ENCODE results near the gene CLEC4G.

CLEC4G gene

DNA sequence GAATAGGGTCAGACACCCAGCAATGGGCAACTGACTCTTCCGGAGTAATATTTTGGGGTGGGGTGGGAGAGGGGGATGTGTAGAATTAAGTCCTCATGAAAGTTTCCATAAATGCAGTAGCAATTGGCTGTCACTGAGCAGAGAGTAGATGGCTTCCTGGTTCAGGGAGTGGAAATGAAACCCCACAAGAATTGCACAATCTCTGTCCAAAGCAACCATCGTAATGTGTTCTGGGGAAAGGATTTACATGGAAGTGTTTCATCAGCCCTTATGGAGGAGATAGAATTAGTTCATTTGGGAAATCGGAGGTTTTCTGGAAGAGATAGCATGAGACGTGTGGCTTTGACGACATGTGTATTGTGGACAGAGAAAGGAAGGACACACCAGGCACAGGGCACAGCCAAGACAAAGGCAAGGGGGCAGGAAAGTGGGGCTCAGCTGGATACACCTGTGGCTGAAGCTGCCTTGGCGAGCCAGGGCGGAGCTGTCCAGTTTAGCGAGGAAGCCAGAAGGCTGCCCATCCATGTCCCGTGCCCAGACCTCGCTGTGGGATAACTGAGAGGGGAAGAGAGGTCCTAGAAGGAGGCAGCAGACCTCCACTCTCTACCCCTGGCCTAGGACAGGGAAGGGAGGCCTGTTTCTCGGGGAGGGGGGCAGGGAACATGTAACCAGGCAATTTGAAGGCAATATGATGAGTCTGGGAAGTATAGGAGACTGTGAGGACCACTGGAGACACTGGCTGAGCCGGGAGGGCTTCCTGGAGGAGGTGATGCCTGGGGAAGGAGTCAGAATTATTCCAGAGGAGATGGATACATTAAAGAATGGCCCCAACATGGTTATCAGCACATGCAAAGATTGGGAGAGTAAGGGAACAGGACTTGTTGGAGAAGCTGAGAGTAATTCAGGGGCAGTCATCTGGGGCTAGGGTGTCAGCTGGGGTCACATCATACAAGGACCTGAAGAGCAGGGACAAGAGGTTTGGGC lies 2.6 kb upstream of the CLEC4G start:
- no peak for ATAC-seq
- TF ChIP-seq, protein P1, sequence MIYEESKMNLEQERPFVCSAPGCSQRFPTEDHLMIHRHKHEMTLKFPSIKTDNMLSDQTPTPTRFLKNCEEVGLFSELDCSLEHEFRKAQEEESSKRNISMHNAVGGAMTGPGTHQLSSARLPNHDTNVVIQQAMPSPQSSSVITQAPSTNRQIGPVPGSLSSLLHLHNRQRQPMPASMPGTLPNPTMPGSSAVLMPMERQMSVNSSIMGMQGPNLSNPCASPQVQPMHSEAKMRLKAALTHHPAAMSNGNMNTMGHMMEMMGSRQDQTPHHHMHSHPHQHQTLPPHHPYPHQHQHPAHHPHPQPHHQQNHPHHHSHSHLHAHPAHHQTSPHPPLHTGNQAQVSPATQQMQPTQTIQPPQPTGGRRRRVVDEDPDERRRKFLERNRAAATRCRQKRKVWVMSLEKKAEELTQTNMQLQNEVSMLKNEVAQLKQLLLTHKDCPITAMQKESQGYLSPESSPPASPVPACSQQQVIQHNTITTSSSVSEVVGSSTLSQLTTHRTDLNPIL (CRISPR knock-in tag; IDR thresholded peaks at IDR 0.05; ENCODE audit: low read depth), result no peak
- no peak for TF ChIP-seq RARB (CRISPR knock-in tag; IDR thresholded peaks at IDR 0.05)
- TF ChIP-seq OSR1 (CRISPR knock-in tag; IDR thresholded peaks at IDR 0.05), result no peak
- no peak for TF ChIP-seq ESRRG (CRISPR knock-in tag; IDR thresholded peaks at IDR 0.05)
- TF ChIP-seq, protein P2, sequence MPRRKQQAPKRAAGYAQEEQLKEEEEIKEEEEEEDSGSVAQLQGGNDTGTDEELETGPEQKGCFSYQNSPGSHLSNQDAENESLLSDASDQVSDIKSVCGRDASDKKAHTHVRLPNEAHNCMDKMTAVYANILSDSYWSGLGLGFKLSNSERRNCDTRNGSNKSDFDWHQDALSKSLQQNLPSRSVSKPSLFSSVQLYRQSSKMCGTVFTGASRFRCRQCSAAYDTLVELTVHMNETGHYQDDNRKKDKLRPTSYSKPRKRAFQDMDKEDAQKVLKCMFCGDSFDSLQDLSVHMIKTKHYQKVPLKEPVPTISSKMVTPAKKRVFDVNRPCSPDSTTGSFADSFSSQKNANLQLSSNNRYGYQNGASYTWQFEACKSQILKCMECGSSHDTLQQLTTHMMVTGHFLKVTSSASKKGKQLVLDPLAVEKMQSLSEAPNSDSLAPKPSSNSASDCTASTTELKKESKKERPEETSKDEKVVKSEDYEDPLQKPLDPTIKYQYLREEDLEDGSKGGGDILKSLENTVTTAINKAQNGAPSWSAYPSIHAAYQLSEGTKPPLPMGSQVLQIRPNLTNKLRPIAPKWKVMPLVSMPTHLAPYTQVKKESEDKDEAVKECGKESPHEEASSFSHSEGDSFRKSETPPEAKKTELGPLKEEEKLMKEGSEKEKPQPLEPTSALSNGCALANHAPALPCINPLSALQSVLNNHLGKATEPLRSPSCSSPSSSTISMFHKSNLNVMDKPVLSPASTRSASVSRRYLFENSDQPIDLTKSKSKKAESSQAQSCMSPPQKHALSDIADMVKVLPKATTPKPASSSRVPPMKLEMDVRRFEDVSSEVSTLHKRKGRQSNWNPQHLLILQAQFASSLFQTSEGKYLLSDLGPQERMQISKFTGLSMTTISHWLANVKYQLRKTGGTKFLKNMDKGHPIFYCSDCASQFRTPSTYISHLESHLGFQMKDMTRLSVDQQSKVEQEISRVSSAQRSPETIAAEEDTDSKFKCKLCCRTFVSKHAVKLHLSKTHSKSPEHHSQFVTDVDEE (CRISPR knock-in tag; IDR thresholded peaks at IDR 0.05), result no peak
- no peak for TF ChIP-seq ARNTL (CRISPR knock-in tag; IDR thresholded peaks at IDR 0.05; ENCODE audit: borderline replicate concordance, low read depth)
- no peak for TF ChIP-seq ZNF565 (CRISPR knock-in tag; conservative IDR thresholded peaks at IDR 0.05; ENCODE audit: low read depth)
- TF ChIP-seq, protein P3, sequence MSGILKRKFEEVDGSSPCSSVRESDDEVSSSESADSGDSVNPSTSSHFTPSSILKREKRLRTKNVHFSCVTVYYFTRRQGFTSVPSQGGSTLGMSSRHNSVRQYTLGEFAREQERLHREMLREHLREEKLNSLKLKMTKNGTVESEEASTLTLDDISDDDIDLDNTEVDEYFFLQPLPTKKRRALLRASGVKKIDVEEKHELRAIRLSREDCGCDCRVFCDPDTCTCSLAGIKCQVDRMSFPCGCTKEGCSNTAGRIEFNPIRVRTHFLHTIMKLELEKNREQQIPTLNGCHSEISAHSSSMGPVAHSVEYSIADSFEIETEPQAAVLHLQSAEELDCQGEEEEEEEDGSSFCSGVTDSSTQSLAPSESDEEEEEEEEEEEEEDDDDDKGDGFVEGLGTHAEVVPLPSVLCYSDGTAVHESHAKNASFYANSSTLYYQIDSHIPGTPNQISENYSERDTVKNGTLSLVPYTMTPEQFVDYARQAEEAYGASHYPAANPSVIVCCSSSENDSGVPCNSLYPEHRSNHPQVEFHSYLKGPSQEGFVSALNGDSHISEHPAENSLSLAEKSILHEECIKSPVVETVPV (CRISPR knock-in tag; IDR thresholded peaks at IDR 0.05), result no peak
- TF ChIP-seq ZNF8 (CRISPR knock-in tag; IDR thresholded peaks at IDR 0.05), result no peak

DNA sequence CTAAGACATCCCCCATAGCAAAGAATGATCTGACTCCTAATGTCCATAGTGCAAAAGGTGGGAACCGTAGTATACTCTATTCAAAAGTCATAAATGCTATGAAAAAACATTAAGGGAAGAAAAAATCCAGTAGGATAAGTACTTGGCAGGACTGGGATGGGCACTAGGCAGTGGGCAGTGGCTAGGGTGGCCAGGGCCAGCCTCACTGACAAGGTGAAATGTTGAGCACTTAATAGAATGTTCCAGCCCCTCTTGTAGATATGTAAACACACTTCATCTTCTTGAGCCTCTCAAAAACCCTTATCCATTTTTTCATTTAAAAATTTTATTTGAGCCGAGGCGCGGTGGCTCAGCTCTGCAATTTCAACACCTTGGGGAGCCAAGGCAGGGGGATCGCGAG lies 1.5 kb upstream of the CLEC4G start:
- no peak for TF ChIP-seq POU6F1 (CRISPR knock-in tag; IDR thresholded peaks at IDR 0.05; ENCODE audit: borderline replicate concordance, low read depth)
- TF ChIP-seq CSDC2 (CRISPR knock-in tag; IDR thresholded peaks at IDR 0.05), result no peak
- no peak for TF ChIP-seq ZNF8 (CRISPR knock-in tag; IDR thresholded peaks at IDR 0.05)
- no peak for TF ChIP-seq ISL1 (CRISPR knock-in tag; IDR thresholded peaks at IDR 0.05)
- no peak for ATAC-seq

DNA sequence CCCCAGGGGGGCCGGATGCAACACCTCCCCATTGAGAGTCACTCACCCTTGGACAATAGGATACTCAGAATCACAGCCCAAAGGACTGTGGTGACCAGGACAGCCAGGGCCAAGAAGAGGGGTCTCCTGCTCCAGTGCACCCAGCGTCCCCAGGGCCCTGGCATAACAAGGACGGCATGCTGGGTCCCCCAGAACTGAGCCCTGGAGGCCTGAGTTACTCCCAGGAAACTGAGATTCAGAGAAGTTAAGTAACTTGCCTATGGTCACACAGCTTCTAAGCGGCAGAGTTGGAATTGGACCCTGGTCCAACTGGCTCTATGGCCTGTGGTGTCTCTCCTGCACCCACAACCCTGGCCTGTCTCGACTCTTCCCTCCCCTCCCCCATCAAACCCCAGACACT lies 295 bp downstream of the CLEC4G start:
- TF ChIP-seq OSR1 (CRISPR knock-in tag; IDR thresholded peaks at IDR 0.05) (no peak), POU6F1 (CRISPR knock-in tag; IDR thresholded peaks at IDR 0.05; ENCODE audit: borderline replicate concordance, low read depth) (no peak), ESRRG (CRISPR knock-in tag; IDR thresholded peaks at IDR 0.05) (no peak), ZC3H10 (CRISPR knock-in tag; IDR thresholded peaks at IDR 0.05) (no peak), ZNF70 (CRISPR knock-in tag; IDR thresholded peaks at IDR 0.05) (no peak), PPARA (CRISPR knock-in tag; IDR thresholded peaks at IDR 0.05; ENCODE audit: borderline replicate concordance) (no peak), ARNTL (CRISPR knock-in tag; IDR thresholded peaks at IDR 0.05; ENCODE audit: borderline replicate concordance, low read depth) (no peak), ISL1 (CRISPR knock-in tag; IDR thresholded peaks at IDR 0.05) (no peak), ZFP30 (CRISPR knock-in tag; IDR thresholded peaks at IDR 0.05) (no peak), SNAI2 (CRISPR knock-in tag; IDR thresholded peaks at IDR 0.05) (no peak), CSDC2 (CRISPR knock-in tag; IDR thresholded peaks at IDR 0.05) (no peak), ZFP3 (CRISPR knock-in tag; IDR thresholded peaks at IDR 0.05) (no peak), TOX (CRISPR knock-in tag; IDR thresholded peaks at IDR 0.05; ENCODE audit: borderline replicate concordance) (no peak), RARB (CRISPR knock-in tag; IDR thresholded peaks at IDR 0.05) (no peak)
- TF ChIP-seq, protein P3 (CRISPR knock-in tag; IDR thresholded peaks at IDR 0.05), result no peak
- TF ChIP-seq, protein P2 (CRISPR knock-in tag; IDR thresholded peaks at IDR 0.05), result no peak
- TF ChIP-seq, protein P4, sequence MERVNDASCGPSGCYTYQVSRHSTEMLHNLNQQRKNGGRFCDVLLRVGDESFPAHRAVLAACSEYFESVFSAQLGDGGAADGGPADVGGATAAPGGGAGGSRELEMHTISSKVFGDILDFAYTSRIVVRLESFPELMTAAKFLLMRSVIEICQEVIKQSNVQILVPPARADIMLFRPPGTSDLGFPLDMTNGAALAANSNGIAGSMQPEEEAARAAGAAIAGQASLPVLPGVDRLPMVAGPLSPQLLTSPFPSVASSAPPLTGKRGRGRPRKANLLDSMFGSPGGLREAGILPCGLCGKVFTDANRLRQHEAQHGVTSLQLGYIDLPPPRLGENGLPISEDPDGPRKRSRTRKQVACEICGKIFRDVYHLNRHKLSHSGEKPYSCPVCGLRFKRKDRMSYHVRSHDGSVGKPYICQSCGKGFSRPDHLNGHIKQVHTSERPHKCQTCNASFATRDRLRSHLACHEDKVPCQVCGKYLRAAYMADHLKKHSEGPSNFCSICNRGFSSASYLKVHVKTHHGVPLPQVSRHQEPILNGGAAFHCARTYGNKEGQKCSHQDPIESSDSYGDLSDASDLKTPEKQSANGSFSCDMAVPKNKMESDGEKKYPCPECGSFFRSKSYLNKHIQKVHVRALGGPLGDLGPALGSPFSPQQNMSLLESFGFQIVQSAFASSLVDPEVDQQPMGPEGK (CRISPR knock-in tag; IDR thresholded peaks at IDR 0.05; ENCODE audit: borderline replicate concordance), result no peak
- no peak for ATAC-seq
